Neural cell (in vitro differentiated cells): Measurements from ENCODE around the gene ATG2B. TPM values are rescaled to one million over a fixed set of nuclear protein-coding genes. Genes with fewer than 3 reads are reported as not detected.

Experiments
- H2AFZ ChIP-seq: fragments of 200-600, 300-800 bp; sonication (generic), shearing (Covaris generic); 2 replicates; pipeline ENCODE4 v1.6.0; 2014; ENCODE audit warnings: low read depth, mild to moderate bottlenecking, antibody characterized with exemption, low read length, moderate library complexity
- H3F3A ChIP-seq: fragments of 200-600 bp; shearing (Covaris generic); 2 replicates; pipeline ENCODE4 v1.6.1; 2016; ENCODE audit warnings: mild to moderate bottlenecking, moderate library complexity, mixed read lengths, antibody characterized with exemption, low read length; ENCODE audit not compliant: insufficient read depth, poor library complexity, severe bottlenecking
- H3K27ac ChIP-seq: fragments of 200-600, 300-800 bp; sonication (generic), shearing (Covaris generic); 2 replicates; pipeline ENCODE4 v1.5.1; 2014; ENCODE audit warnings: mild to moderate bottlenecking, low read length, moderate library complexity
- H3K27me3 ChIP-seq: fragments of 300-800, 200-600 bp; sonication (generic), shearing (Covaris generic); 2 replicates; pipeline ENCODE4 v1.6.0; 2014; ENCODE audit warnings: mild to moderate bottlenecking, low read depth, low read length, moderate library complexity; ENCODE audit not compliant: insufficient read depth
- H3K36me3 ChIP-seq: fragments of 300-800, 200-600 bp; sonication (generic), shearing (Covaris generic); 2 replicates; pipeline ENCODE4 v1.5.1; 2014; ENCODE audit warnings: mild to moderate bottlenecking, antibody characterized with exemption, low read length, moderate library complexity; ENCODE audit not compliant: insufficient read depth
- H3K4me2 ChIP-seq: fragments of 300-800, 200-600 bp; sonication (generic), shearing (Covaris generic); 2 replicates; pipeline ENCODE4 v1.6.0; 2014; ENCODE audit warnings: mild to moderate bottlenecking, low read length
- H3K4me3 ChIP-seq: fragments of 300-800, 200-600 bp; sonication (generic), shearing (Covaris generic); 2 replicates; pipeline ENCODE4 v1.5.1; 2014; ENCODE audit warnings: mild to moderate bottlenecking, low read length, moderate library complexity
- H3K79me2 ChIP-seq: fragments of 200-600 bp; shearing (Covaris generic); replicated peaks from 2 replicates; pipeline ENCODE4 v1.6.0; 2014; ENCODE audit warnings: mild to moderate bottlenecking, low read length, moderate library complexity; ENCODE audit not compliant: insufficient read depth
- H3K9ac ChIP-seq: fragments of 300-800, 200-600 bp; sonication (generic), shearing (Covaris generic); 2 replicates; pipeline ENCODE4 v1.6.1; 2016; ENCODE audit warnings: mild to moderate bottlenecking, low read length, mixed read lengths
- H3K9me2 ChIP-seq: fragments of 200-600 bp; shearing (Covaris generic); 2 replicates; pipeline ENCODE4 v1.6.1; 2016; ENCODE audit warnings: mild to moderate bottlenecking, low read length, mixed read lengths; ENCODE audit not compliant: insufficient read depth
- H3K9me3 ChIP-seq: fragments of 200-600, 300-800 bp; sonication (generic), shearing (Covaris generic); 2 replicates; pipeline ENCODE4 v1.6.1; 2016; ENCODE audit warnings: mild to moderate bottlenecking, mixed run types, low read length, moderate library complexity, mixed read lengths
- H4K20me1 ChIP-seq: fragments of 200-600 bp; shearing (Covaris generic); 2 replicates; pipeline ENCODE4 v1.6.1; 2016; ENCODE audit warnings: mild to moderate bottlenecking, mixed run types; ENCODE audit not compliant: insufficient read depth
- CTCF ChIP-seq: fragments of 450-650 bp; IDR thresholded peaks from 2 replicates; pipeline ENCODE4 v1.5.1; 2014; ENCODE audit warnings: antibody characterized with exemption, mild to moderate bottlenecking, moderate library complexity; ENCODE audit not compliant: poor library complexity, severe bottlenecking
- EP300 ChIP-seq: fragments of 450-650 bp; conservative IDR thresholded peaks from 2 replicates; pipeline ENCODE4 v1.6.1; 2014; ENCODE audit warnings: antibody characterized with exemption, mild to moderate bottlenecking, moderate library complexity; ENCODE audit not compliant: poor library complexity, severe bottlenecking
- EZH2 ChIP-seq: fragments of 200-600, 300-800 bp; shearing (Covaris generic), sonication (generic); IDR thresholded peaks from 2 replicates; pipeline ENCODE4 v1.6.1; 2014; ENCODE audit warnings: antibody characterized with exemption, low read length, borderline replicate concordance, mild to moderate bottlenecking; ENCODE audit not compliant: insufficient read depth, poor library complexity, severe bottlenecking
- MXI1 ChIP-seq: fragments of 450-650 bp; conservative IDR thresholded peaks from 2 replicates; pipeline ENCODE4 v1.6.1; 2014; ENCODE audit warnings: antibody characterized with exemption, mild to moderate bottlenecking; ENCODE audit not compliant: poor library complexity, severe bottlenecking
- POLR2AphosphoS5 ChIP-seq: IDR thresholded peaks from 2 replicates; pipeline ENCODE4 v1.6.1; 2012
- RAD21 ChIP-seq: fragments of 450-650 bp; conservative IDR thresholded peaks from 2 replicates; pipeline ENCODE4 v1.6.1; 2014; ENCODE audit warnings: antibody characterized with exemption, mild to moderate bottlenecking, moderate library complexity
- SMC3 ChIP-seq: fragments of 450-650 bp; conservative IDR thresholded peaks from 2 replicates; pipeline ENCODE4 v1.6.1; 2014; ENCODE audit warnings: antibody characterized with exemption, mild to moderate bottlenecking, moderate library complexity; ENCODE audit not compliant: poor library complexity
- TAF1 ChIP-seq: IDR thresholded peaks from 2 replicates; pipeline ENCODE4 v1.6.1; 2012; ENCODE audit warnings: low read depth
- polyA plus RNA-seq: library from polyadenylated mRNA; depleted of rRNA; stranded (reverse); fragments of >200 nt; gene quantifications from 2 replicates; pipeline ENCODE4 v1.2.3, GENCODE V29; 2014
- TF ChIP-seq, protein P1 (sequence below): IDR thresholded peaks from 2 replicates; pipeline ENCODE4 v1.6.1; 2012; ENCODE audit warnings: borderline replicate concordance

The ATG2B gene
- polyA plus RNA-seq, 1 donor from 2014 or later, result 16.2 TPM

DNA sequence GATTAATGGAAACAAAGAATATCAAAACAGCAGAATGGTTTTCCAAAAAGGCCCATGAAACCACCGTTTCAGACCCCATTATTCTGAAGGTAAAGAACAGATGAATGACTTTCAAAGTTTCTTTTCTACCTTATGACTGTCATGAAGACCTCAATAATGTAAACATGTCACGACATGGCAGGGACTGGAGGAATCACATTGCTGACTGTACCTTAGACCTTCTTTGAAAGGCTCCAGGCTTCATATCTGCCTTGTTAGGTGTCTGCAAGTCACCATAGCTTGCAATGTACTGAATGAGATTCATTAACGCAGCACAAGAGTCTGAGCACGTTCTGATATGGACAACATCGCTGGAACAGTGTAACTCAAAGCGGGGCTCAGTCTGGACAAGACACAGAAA, 52.2 kb downstream of the ATG2B start:
- H3K79me2 ChIP-seq, result no peaks in the 10 kb centered on the region
- no peaks in the 10 kb centered on the region for H3K9me3 ChIP-seq
- TF ChIP-seq RAD21 (no peak), EP300 (no peak), EZH2 (no peak), CTCF (no peak), TAF1 (no peak), SMC3 (no peak), POLR2AphosphoS5 (no peak), MXI1 (no peak)
- TF ChIP-seq, protein P1, sequence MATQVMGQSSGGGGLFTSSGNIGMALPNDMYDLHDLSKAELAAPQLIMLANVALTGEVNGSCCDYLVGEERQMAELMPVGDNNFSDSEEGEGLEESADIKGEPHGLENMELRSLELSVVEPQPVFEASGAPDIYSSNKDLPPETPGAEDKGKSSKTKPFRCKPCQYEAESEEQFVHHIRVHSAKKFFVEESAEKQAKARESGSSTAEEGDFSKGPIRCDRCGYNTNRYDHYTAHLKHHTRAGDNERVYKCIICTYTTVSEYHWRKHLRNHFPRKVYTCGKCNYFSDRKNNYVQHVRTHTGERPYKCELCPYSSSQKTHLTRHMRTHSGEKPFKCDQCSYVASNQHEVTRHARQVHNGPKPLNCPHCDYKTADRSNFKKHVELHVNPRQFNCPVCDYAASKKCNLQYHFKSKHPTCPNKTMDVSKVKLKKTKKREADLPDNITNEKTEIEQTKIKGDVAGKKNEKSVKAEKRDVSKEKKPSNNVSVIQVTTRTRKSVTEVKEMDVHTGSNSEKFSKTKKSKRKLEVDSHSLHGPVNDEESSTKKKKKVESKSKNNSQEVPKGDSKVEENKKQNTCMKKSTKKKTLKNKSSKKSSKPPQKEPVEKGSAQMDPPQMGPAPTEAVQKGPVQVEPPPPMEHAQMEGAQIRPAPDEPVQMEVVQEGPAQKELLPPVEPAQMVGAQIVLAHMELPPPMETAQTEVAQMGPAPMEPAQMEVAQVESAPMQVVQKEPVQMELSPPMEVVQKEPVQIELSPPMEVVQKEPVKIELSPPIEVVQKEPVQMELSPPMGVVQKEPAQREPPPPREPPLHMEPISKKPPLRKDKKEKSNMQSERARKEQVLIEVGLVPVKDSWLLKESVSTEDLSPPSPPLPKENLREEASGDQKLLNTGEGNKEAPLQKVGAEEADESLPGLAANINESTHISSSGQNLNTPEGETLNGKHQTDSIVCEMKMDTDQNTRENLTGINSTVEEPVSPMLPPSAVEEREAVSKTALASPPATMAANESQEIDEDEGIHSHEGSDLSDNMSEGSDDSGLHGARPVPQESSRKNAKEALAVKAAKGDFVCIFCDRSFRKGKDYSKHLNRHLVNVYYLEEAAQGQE, result no peak
- H3K4me3 ChIP-seq, result no peak overlapping the region
- no peaks in the 10 kb centered on the region for H3K36me3 ChIP-seq
- no peak overlapping the region for H2AFZ ChIP-seq
- no peak overlapping the region for H3K9ac ChIP-seq
- H3K4me2 ChIP-seq, result no peak overlapping the region
- H3F3A ChIP-seq, result no peaks in the 10 kb centered on the region
- no peak overlapping the region for H3K27ac ChIP-seq
- H3K27me3 ChIP-seq, result no peaks in the 10 kb centered on the region
- H3K9me2 ChIP-seq, result no peaks in the 10 kb centered on the region
- no peaks in the 10 kb centered on the region for H4K20me1 ChIP-seq

DNA sequence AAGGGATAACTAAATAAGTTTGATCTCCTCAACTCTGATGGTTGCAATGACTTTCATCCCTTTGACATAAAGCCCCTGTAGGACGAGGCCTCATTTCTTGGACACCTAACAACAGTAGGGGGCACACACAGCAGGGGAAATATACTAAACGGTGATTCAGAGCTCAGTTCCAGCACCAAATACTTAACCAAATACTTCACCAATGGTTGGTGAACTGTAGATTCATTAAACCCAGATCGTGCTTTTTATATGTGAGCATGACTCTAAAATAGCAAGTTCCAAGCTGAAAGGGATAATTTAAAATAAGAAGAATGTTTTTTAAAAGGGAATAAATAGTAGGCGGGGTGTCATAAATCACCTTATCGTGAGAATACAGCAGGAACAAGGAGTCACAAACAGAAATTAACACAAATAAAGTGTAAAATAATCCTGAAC, 53.2 kb downstream of the ATG2B start:
- no peaks in the 10 kb centered on the region for H3K9me2 ChIP-seq
- no peak overlapping the region for H3K4me2 ChIP-seq
- H3K27ac ChIP-seq, result no peak overlapping the region
- no peak overlapping the region for H2AFZ ChIP-seq
- no peaks in the 10 kb centered on the region for H3K27me3 ChIP-seq
- H3K4me3 ChIP-seq, result no peak overlapping the region
- no peaks in the 10 kb centered on the region for H3K36me3 ChIP-seq
- no peaks in the 10 kb centered on the region for H3K79me2 ChIP-seq
- no peaks in the 10 kb centered on the region for H3K9me3 ChIP-seq
- no peaks in the 10 kb centered on the region for H3F3A ChIP-seq
- H4K20me1 ChIP-seq, result no peaks in the 10 kb centered on the region
- H3K9ac ChIP-seq, result no peak overlapping the region
- TF ChIP-seq, protein P1, result no peak
- TF ChIP-seq EZH2, result no peak
- TF ChIP-seq CTCF, result no peak
